ENCODE measurements around the gene HOXC6.

The HOXC6 gene

DNA sequence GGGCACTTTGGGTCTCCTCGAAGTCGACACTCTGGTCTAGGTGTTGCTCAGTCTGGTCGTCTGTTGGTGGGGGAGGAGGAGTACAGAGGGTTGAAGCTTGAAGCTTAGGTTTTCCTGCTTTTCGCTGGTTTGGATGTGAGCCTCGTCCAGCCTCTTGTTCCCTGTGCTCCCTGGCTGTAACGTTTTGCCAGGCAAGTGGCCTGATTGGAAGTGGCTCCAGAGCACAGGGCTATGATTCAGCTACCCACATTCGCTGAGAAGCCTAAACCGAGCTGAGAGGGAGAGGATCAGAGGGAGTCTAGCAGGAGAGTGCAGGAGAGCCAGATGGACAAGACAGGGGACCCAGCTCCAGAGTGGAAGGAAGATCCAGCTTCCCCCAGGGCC lies 37.2 kb upstream of the HOXC6 start:
- WGBS, result 17% methylated on average over 8 of the region's 8 CpGs
- no peak for DNase-seq
- H2BK5ac ChIP-seq (ENCODE audit: low read depth, low read length, poor library complexity, severe bottlenecking), result no peak overlapping the region
- H2AK5ac ChIP-seq (ENCODE audit: low read length, severe bottlenecking), result no peak overlapping the region
- H3K4me1 ChIP-seq (ENCODE audit: control insufficient read depth, insufficient read depth, low read depth, low read length), result peaks cover 40% of the 10 kb centered on the region
- peak overlapping the region; percentile 62 for H3K27ac ChIP-seq (ENCODE audit: low read length, poor library complexity, severe bottlenecking)
- H3K36me3 ChIP-seq (ENCODE audit: control insufficient read depth in 1 of 2, insufficient read depth in 2 of 2, low read depth in 1 of 2, low read length in 2 of 2), result no peaks in the 10 kb centered on the region
- no peak overlapping the region for H3K18ac ChIP-seq (ENCODE audit: low read depth in 1 of 2, low read length in 2 of 2)
- H2BK120ac ChIP-seq (ENCODE audit: low read depth, low read length), result no peak overlapping the region
- H2BK15ac ChIP-seq (ENCODE audit: low read depth, poor library complexity, severe bottlenecking), result no peak overlapping the region
- H4K8ac ChIP-seq (ENCODE audit: low read length), result no peak overlapping the region
- no peak overlapping the region for H3K14ac ChIP-seq (ENCODE audit: low read length in 2 of 2)
- H3K23ac ChIP-seq (ENCODE audit: low read length in 2 of 2), result no peak overlapping the region
- H3K27me3 ChIP-seq (ENCODE audit: control insufficient read depth in 1 of 2, insufficient read depth in 1 of 2, low read length in 2 of 2), result peaks cover 0 to 4% of the 10 kb centered on the region in 2 experiments
- H4K91ac ChIP-seq (ENCODE audit: low read length), result peak overlapping the region; percentile 74
- no peaks in the 10 kb centered on the region for H3K9me3 ChIP-seq (ENCODE audit: control insufficient read depth, low read length)
- H2BK12ac ChIP-seq (ENCODE audit: low read length in 2 of 2), result no peak overlapping the region
- H3K4ac ChIP-seq (ENCODE audit: low read depth in 1 of 2, low read length in 2 of 2), result no peak overlapping the region
- peak overlapping the region; percentile 98 for H3K9ac ChIP-seq (ENCODE audit: low read length)
- H2AFZ ChIP-seq (ENCODE audit: low read depth, low read length), result no peak overlapping the region
- peak overlapping the region; percentile 50 to 92 for H3K4me3 ChIP-seq (ENCODE audit: insufficient read depth in 1 of 2, low read depth in 1 of 2, low read length in 2 of 2)
- peak overlapping the region; percentile 81 for H3K4me2 ChIP-seq (ENCODE audit: low read length, poor library complexity, severe bottlenecking)
- peaks cover 2% of the 10 kb centered on the region for H3K79me1 ChIP-seq (replicated peaks; ENCODE audit: low read length, poor library complexity, severe bottlenecking)

DNA sequence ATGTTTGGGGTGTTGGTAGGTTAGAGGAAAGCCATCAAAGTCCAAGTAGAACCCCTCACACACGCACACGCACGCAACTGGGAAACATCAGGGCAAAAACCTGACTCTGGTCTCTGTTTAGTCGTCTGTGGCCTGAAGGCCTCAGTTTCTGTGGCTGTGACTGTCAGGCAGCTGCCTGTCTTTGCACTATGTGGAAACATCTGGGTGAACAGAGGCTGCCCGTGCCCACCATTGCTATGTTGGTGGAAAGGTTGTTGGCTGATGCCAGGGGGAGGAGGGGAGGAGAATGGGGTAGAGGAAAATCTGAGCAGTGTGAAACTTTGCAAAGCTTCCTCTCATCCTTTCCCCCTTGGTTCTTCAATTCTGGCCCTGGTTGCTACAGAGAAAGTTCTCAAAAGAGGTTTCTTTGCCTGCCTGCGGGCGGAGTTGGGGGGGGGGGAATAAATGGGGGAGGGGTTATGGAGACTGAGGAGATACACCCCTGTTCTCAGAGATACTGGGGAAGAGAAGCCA lies 35.8 kb upstream of the HOXC6 start:
- Histone ChIP-seq H2BK12ac (ENCODE audit: low read length in 2 of 2) (no peak overlapping the region), H3K4me1 (ENCODE audit: control insufficient read depth, insufficient read depth, low read depth, low read length) (peaks cover 35% of the 10 kb centered on the region), H3K4ac (ENCODE audit: low read depth in 1 of 2, low read length in 2 of 2) (no peak overlapping the region), H2BK15ac (ENCODE audit: low read depth, poor library complexity, severe bottlenecking) (no peak overlapping the region), H3K27me3 (ENCODE audit: control insufficient read depth in 1 of 2, insufficient read depth in 1 of 2, low read length in 2 of 2) (peaks cover 0 to 4% of the 10 kb centered on the region in 2 experiments), H3K23ac (ENCODE audit: low read length in 2 of 2) (no peak overlapping the region), H2BK5ac (ENCODE audit: low read depth, low read length, poor library complexity, severe bottlenecking) (no peak overlapping the region), H3K9me3 (ENCODE audit: control insufficient read depth, low read length) (no peaks in the 10 kb centered on the region), H3K36me3 (ENCODE audit: control insufficient read depth in 1 of 2, insufficient read depth in 2 of 2, low read depth in 1 of 2, low read length in 2 of 2) (no peaks in the 10 kb centered on the region), H3K4me3 (ENCODE audit: insufficient read depth in 1 of 2, low read depth in 1 of 2, low read length in 2 of 2) (peak overlapping the region in 1 of 2 experiments; percentile 92), H2AFZ (ENCODE audit: low read depth, low read length) (no peak overlapping the region), H3K79me1 (replicated peaks; ENCODE audit: low read length, poor library complexity, severe bottlenecking) (peaks cover 2% of the 10 kb centered on the region), H3K4me2 (ENCODE audit: low read length, poor library complexity, severe bottlenecking) (peak overlapping the region; percentile 81), H2AK5ac (ENCODE audit: low read length, severe bottlenecking) (peak overlapping the region; percentile 68), H2BK120ac (ENCODE audit: low read depth, low read length) (no peak overlapping the region), H3K14ac (ENCODE audit: low read length in 2 of 2) (no peak overlapping the region), H3K9ac (ENCODE audit: low read length) (peak overlapping the region; percentile 98), H3K18ac (ENCODE audit: low read depth in 1 of 2, low read length in 2 of 2) (no peak overlapping the region), H4K8ac (ENCODE audit: low read length) (no peak overlapping the region), H4K91ac (ENCODE audit: low read length) (no peak overlapping the region), H3K27ac (ENCODE audit: low read length, poor library complexity, severe bottlenecking) (peak overlapping the region; percentile 62)
- WGBS, result 65% methylated on average over 7 of the region's 7 CpGs
- DNase-seq, result no peak

DNA sequence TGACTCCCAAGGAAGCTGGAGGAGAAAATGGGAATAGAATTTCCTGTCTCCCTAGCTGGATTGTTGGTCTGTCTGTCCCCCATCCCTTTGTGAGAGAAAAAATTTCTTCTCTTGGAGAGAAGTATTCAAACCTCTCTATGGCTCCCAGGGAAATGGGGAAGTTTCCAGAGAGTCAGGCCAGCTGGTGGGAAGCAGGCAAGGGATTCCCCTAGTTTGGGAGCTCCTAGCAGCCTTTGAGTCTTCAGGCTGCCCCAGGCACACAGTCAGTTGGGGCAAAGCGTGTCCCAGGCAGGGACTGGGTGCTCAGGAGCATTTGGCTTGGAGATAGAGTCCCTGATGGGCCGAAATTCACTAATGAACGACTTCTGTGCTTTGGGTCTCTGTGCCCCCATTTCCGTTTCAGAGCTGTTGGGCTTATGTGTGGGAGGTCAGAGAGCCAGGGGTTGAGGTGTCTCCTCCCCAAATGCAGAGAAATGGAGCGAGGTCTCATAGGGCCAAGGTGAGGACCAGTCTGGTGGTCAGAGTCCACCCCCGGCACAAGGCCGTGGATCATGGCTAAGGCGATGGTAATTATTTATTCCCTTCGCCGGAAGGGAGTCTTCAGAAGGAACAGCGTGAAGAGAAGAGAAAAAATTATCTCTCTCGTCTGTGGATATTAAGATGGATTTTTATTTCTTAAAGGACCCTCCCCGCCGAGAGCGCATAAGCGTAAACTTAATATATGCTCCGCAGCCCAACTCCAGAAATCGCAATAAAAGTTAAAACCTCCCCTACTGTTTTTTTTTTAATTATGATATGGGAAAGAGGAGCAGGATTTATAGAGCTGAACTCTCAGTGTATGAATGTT lies 34.9 kb upstream of the HOXC6 start:
- 45% methylated on average over 11 of the region's 18 CpGs for WGBS
- H2AFZ ChIP-seq (ENCODE audit: low read depth, low read length), result no peak overlapping the region
- DNase-seq, result no peak

DNA sequence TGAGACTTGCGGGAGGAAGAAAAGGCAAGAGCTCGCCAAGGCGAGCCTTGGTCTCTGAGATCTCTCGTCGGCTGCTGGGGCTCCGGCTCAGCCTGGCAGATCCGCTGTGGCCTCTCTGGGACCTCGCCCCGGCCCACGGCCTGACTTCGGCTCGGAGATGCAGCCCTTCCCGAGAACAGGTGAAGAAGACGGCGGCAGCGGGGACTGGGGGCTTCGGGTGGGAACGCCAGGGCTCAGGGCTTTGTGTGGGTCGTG lies 34.3 kb upstream of the HOXC6 start:
- Histone ChIP-seq H2BK5ac (ENCODE audit: low read depth, low read length, poor library complexity, severe bottlenecking) (peak overlapping the region; percentile 60), H4K8ac (ENCODE audit: low read length) (no peak overlapping the region)

More for the DNA sequence above, 34.9 kb upstream of the HOXC6 start:
- peak overlapping the region; percentile 64 for H3K4me2 ChIP-seq (ENCODE audit: low read length, poor library complexity, severe bottlenecking)
- H3K4me1 ChIP-seq (ENCODE audit: control insufficient read depth, insufficient read depth, low read depth, low read length), result peaks cover 37% of the 10 kb centered on the region
- H3K36me3 ChIP-seq (ENCODE audit: control insufficient read depth in 1 of 2, insufficient read depth in 2 of 2, low read depth in 1 of 2, low read length in 2 of 2), result no peaks in the 10 kb centered on the region
- no peak overlapping the region for H2BK5ac ChIP-seq (ENCODE audit: low read depth, low read length, poor library complexity, severe bottlenecking)
- H3K23ac ChIP-seq (ENCODE audit: low read length in 2 of 2), result peak overlapping the region in 1 of 2 experiments; percentile 84
- peak overlapping the region; percentile 98 for H3K9ac ChIP-seq (ENCODE audit: low read length)
- no peak overlapping the region for H3K14ac ChIP-seq (ENCODE audit: low read length in 2 of 2)
- H4K91ac ChIP-seq (ENCODE audit: low read length), result no peak overlapping the region
- no peak overlapping the region for H3K4ac ChIP-seq (ENCODE audit: low read depth in 1 of 2, low read length in 2 of 2)
- H2AK5ac ChIP-seq (ENCODE audit: low read length, severe bottlenecking), result peak overlapping the region; percentile 79
- H4K8ac ChIP-seq (ENCODE audit: low read length), result no peak overlapping the region
- H3K4me3 ChIP-seq (ENCODE audit: insufficient read depth in 1 of 2, low read depth in 1 of 2, low read length in 2 of 2), result peak overlapping the region in 1 of 2 experiments; percentile 87
- no peak overlapping the region for H2BK120ac ChIP-seq (ENCODE audit: low read depth, low read length)
- peaks cover 0 to 4% of the 10 kb centered on the region in 2 experiments for H3K27me3 ChIP-seq (ENCODE audit: control insufficient read depth in 1 of 2, insufficient read depth in 1 of 2, low read length in 2 of 2)
- H2BK12ac ChIP-seq (ENCODE audit: low read length in 2 of 2), result no peak overlapping the region
- H3K9me3 ChIP-seq (ENCODE audit: control insufficient read depth, low read length), result no peaks in the 10 kb centered on the region
- H3K79me1 ChIP-seq (replicated peaks; ENCODE audit: low read length, poor library complexity, severe bottlenecking), result peaks cover 2% of the 10 kb centered on the region
- peak overlapping the region in 1 of 2 experiments; percentile 60 for H3K18ac ChIP-seq (ENCODE audit: low read depth in 1 of 2, low read length in 2 of 2)
- H3K27ac ChIP-seq (ENCODE audit: low read length, poor library complexity, severe bottlenecking), result peak overlapping the region; percentile 52
- no peak overlapping the region for H2BK15ac ChIP-seq (ENCODE audit: low read depth, poor library complexity, severe bottlenecking)

More for the DNA sequence above, 34.3 kb upstream of the HOXC6 start:
- H2AFZ ChIP-seq (ENCODE audit: low read depth, low read length), result no peak overlapping the region
- no peak for DNase-seq
- no peaks in the 10 kb centered on the region for H3K36me3 ChIP-seq (ENCODE audit: control insufficient read depth in 1 of 2, insufficient read depth in 2 of 2, low read depth in 1 of 2, low read length in 2 of 2)
- H2BK120ac ChIP-seq (ENCODE audit: low read depth, low read length), result no peak overlapping the region
- no peaks in the 10 kb centered on the region for H3K79me1 ChIP-seq (replicated peaks; ENCODE audit: low read length, poor library complexity, severe bottlenecking)
- H3K4ac ChIP-seq (ENCODE audit: low read depth in 1 of 2, low read length in 2 of 2), result peak overlapping the region; percentile 41 to 57
- H2BK15ac ChIP-seq (ENCODE audit: low read depth, poor library complexity, severe bottlenecking), result no peak overlapping the region
- no peak overlapping the region for H4K91ac ChIP-seq (ENCODE audit: low read length)
- H3K4me2 ChIP-seq (ENCODE audit: low read length, poor library complexity, severe bottlenecking), result peak overlapping the region; percentile 64
- H2BK12ac ChIP-seq (ENCODE audit: low read length in 2 of 2), result no peak overlapping the region
- peak overlapping the region; percentile 52 for H3K27ac ChIP-seq (ENCODE audit: low read length, poor library complexity, severe bottlenecking)
- H2AK5ac ChIP-seq (ENCODE audit: low read length, severe bottlenecking), result no peak overlapping the region
- no peaks in the 10 kb centered on the region for H3K9me3 ChIP-seq (ENCODE audit: control insufficient read depth, low read length)
- no peak overlapping the region for H3K18ac ChIP-seq (ENCODE audit: low read depth in 1 of 2, low read length in 2 of 2)
- H3K27me3 ChIP-seq (ENCODE audit: control insufficient read depth in 1 of 2, insufficient read depth in 1 of 2, low read length in 2 of 2), result peaks cover 0 to 4% of the 10 kb centered on the region in 2 experiments
- H3K9ac ChIP-seq (ENCODE audit: low read length), result peak overlapping the region; percentile 98
- H3K4me3 ChIP-seq (ENCODE audit: insufficient read depth in 1 of 2, low read depth in 1 of 2, low read length in 2 of 2), result peak overlapping the region; percentile 63 to 87
- H3K23ac ChIP-seq (ENCODE audit: low read length in 2 of 2), result peak overlapping the region in 1 of 2 experiments; percentile 66
- H3K14ac ChIP-seq (ENCODE audit: low read length in 2 of 2), result no peak overlapping the region
- 23% methylated on average over 19 of the region's 19 CpGs for WGBS
- H3K4me1 ChIP-seq (ENCODE audit: control insufficient read depth, insufficient read depth, low read depth, low read length), result peaks cover 35% of the 10 kb centered on the region

Measured in mesenchymal stem cell (in vitro differentiated cells and primary cell).